A549 treated with DMSO at 1 μM for 4 hours (cell line): ENCODE results near the gene DYNC2H1. TPM values are rescaled to one million over a fixed set of nuclear protein-coding genes. Genes with fewer than 3 reads are reported as not detected.

Experiments used
- total RNA-seq: library from RNA; stranded (reverse); fragments of 200-300 nt; extraction: Qiagen RNA extraction; gene quantifications from 5 replicates; pipeline ENCODE4 v1.2.3, GENCODE V29; 2022; ENCODE audit warnings: low read depth

DYNC2H1 gene
- total RNA-seq = 6.5 to 8.3 TPM (median 6.8 TPM) in 5 replicates

GRCh38 chr11:103108933-103109817 is at the start of gene DYNC2H1:
DYNC2H1 (plus strand) TSS chr11:103109426; CDS start chr11:103109575, 149 bp downstream.

GRCh38 chr11:103091801-103092524 is 17.3 kb upstream of the DYNC2H1 start, which contains the start of gene DCUN1D5:
DCUN1D5 (minus strand) TSS chr11:103092160; CDS start chr11:103091872, 288 bp downstream.

Other genes starting within 250 kb of the DYNC2H1 start
- 0.05 to 0.18 TPM (median 0.06 TPM) in 4 of 5 replicates, not detected in the other for gene MMP12, start 234.4 kb upstream of the DYNC2H1 start, total RNA-seq
- gene MMP13, start 153.7 kb upstream of the DYNC2H1 start, total RNA-seq = 0.05 TPM in 1 of 5 replicates, not detected in the others
- gene DCUN1D5, start 17.3 kb upstream of the DYNC2H1 start, total RNA-seq = 63.2 to 72.1 TPM (median 67.9 TPM) in 5 replicates